MM.1S (cell line): ENCODE measurements around the gene BHLHA15.

Experiments
- DNase-seq: peaks from one replicate; pipeline ENCODE4 v3.0.0-alpha.2; 2015
- H2AFZ ChIP-seq: fragments of 300-600 bp; sonication (generic); 2 replicates; pipeline ENCODE4 v1.6.0; 2016; ENCODE audit warnings: antibody characterized with exemption, low read length
- H3F3A ChIP-seq: fragments of 300-600 bp; sonication (generic); 2 replicates; pipeline ENCODE4 v1.6.1; 2016; ENCODE audit warnings: mild to moderate bottlenecking, antibody characterized with exemption, low read length, moderate library complexity, mixed read lengths; ENCODE audit not compliant: insufficient read depth
- H3K27ac ChIP-seq: fragments of 300-600 bp; sonication (generic); 2 replicates; pipeline ENCODE4 v1.5.1; 2016; ENCODE audit warnings: mild to moderate bottlenecking, low read length
- H3K27me3 ChIP-seq: fragments of 300-600 bp; sonication (generic); replicated peaks from 2 replicates; pipeline ENCODE4 v1.6.0; 2016; ENCODE audit warnings: low read length; ENCODE audit not compliant: insufficient read depth
- H3K36me3 ChIP-seq: fragments of 300-600 bp; sonication (generic); replicated peaks from 2 replicates; pipeline ENCODE4 v1.6.1; 2016; ENCODE audit warnings: mild to moderate bottlenecking, low read length, mixed read lengths; ENCODE audit not compliant: insufficient read depth
- H3K4me1 ChIP-seq: fragments of 300-600 bp; sonication (generic); 2 replicates; pipeline ENCODE4 v1.6.1; 2016; ENCODE audit warnings: low read length, mixed read lengths
- H3K4me2 ChIP-seq: fragments of 300-600 bp; sonication (generic); 2 replicates; pipeline ENCODE4 v1.6.0; 2016; ENCODE audit warnings: low read depth, low read length
- H3K4me3 ChIP-seq: fragments of 300-600 bp; sonication (generic); 2 replicates; pipeline ENCODE4 v1.5.1; 2016; ENCODE audit warnings: low read length, mixed read lengths
- H3K79me2 ChIP-seq: fragments of 300-600 bp; sonication (generic); 2 replicates; pipeline ENCODE4 v1.6.1; 2016; ENCODE audit warnings: mixed run types, low read length, mixed read lengths
- H3K9ac ChIP-seq: fragments of 300-600 bp; sonication (generic); 2 replicates; pipeline ENCODE4 v1.6.1; 2016; ENCODE audit warnings: low read length, mixed read lengths
- H3K9me2 ChIP-seq: fragments of 300-600 bp; sonication (generic); replicated peaks from 2 replicates; pipeline ENCODE4 v1.6.1; 2016; ENCODE audit warnings: mild to moderate bottlenecking, low read length, mixed read lengths; ENCODE audit not compliant: insufficient read depth
- H3K9me3 ChIP-seq: fragments of 300-600 bp; sonication (generic); replicated peaks from 2 replicates; pipeline ENCODE4 v1.6.1; 2016; ENCODE audit warnings: mild to moderate bottlenecking, low read length, mixed read lengths; ENCODE audit not compliant: insufficient read depth
- H4K20me1 ChIP-seq: fragments of 300-600 bp; sonication (generic); 2 replicates; pipeline ENCODE4 v1.6.1; 2016; ENCODE audit warnings: mild to moderate bottlenecking, low read length, moderate library complexity, mixed read lengths; ENCODE audit not compliant: insufficient read depth
- EZH2 ChIP-seq: fragments of 300-600 bp; sonication (generic); optimal IDR thresholded peaks from 2 replicates; pipeline ENCODE3; 2017; ENCODE audit warnings: low read depth, mild to moderate bottlenecking, antibody characterized with exemption, low read length, mixed read lengths
- EZH2phosphoT487 ChIP-seq: fragments of 300-600 bp; sonication (generic); IDR thresholded peaks from 2 replicates; pipeline ENCODE4 v1.6.1; 2018; ENCODE audit warnings: antibody characterized with exemption, low read length
- TF ChIP-seq, protein P1 (sequence below): fragments of 300-600 bp; sonication (generic); IDR thresholded peaks from 2 replicates; pipeline ENCODE4 v1.5.1; 2016; ENCODE audit warnings: antibody characterized with exemption, low read length, mixed read lengths

Gene BHLHA15

GRCh38 chr7:98205162-98205845 lies 5.9 kb upstream of the BHLHA15 start:
- no peaks in the 10 kb centered on the region for H3K27me3 ChIP-seq

DNA sequence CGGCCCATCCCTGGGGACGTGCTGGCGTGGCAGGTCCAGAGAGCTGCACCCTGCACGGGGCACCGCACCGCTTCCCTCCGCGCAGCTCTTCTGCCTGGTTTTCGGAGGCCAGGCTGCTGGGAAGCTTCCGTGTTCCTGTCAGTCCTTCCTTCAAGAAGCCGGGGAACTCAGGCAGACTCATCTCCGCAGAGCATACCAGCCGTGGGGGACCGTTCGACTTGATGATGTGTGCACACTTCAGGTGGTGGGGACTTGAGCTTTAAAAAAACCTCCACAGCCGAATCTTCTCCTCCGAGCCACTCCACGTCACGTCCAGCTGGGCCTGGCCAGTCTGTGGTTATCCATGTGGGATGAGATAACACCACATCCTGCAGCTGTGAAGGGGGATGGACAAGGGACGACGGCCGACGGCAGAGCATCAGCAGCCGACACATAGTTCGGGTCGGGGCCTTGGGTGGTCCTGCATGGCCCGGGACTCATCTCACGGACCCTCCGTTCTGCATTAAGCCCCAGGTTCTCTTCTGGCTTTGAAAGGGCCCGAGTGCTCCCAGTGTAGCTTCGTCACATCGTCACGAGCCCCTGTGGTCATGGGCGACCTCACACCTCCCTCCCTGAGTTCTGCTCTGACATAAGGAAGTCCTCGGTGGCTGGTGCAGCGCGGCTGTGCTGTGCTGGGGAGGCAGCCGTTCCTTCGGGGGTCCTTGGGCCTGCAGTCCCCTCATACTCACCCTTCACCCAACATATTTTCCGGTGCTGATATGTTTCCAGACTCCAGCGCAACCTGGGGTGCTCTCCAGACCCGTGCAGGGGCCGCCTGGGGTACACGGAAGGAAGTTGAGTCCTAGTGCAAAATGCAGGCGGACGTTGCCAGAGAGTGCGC lies 4.5 kb upstream of the BHLHA15 start:
- Histone ChIP-seq H4K20me1 (no peaks in the 10 kb centered on the region), H3K27me3 (no peaks in the 10 kb centered on the region), H3K4me2 (no peak overlapping the region), H3K9me3 (no peaks in the 10 kb centered on the region), H3K79me2 (peaks cover 15% of the 10 kb centered on the region), H3K36me3 (no peaks in the 10 kb centered on the region; the same call in 1 of the 2 replicates), H2AFZ (no peak overlapping the region), H3K4me3 (no peak overlapping the region), H3F3A (peaks cover 19% of the 10 kb centered on the region), H3K9me2 (no peaks in the 10 kb centered on the region), H3K9ac (no peak overlapping the region), H3K27ac (no peak overlapping the region), H3K4me1 (peaks cover 17% of the 10 kb centered on the region)
- no peak for DNase-seq
- TF ChIP-seq, protein P1, sequence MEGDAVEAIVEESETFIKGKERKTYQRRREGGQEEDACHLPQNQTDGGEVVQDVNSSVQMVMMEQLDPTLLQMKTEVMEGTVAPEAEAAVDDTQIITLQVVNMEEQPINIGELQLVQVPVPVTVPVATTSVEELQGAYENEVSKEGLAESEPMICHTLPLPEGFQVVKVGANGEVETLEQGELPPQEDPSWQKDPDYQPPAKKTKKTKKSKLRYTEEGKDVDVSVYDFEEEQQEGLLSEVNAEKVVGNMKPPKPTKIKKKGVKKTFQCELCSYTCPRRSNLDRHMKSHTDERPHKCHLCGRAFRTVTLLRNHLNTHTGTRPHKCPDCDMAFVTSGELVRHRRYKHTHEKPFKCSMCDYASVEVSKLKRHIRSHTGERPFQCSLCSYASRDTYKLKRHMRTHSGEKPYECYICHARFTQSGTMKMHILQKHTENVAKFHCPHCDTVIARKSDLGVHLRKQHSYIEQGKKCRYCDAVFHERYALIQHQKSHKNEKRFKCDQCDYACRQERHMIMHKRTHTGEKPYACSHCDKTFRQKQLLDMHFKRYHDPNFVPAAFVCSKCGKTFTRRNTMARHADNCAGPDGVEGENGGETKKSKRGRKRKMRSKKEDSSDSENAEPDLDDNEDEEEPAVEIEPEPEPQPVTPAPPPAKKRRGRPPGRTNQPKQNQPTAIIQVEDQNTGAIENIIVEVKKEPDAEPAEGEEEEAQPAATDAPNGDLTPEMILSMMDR: no peak

More at GRCh38 chr7:98205162-98205845, 5.9 kb upstream of the BHLHA15 start:
- Histone ChIP-seq H3K4me1 (peaks cover 30% of the 10 kb centered on the region), H3K79me2 (peaks cover 24% of the 10 kb centered on the region), H3K9ac (no peak overlapping the region), H2AFZ (no peak overlapping the region), H3K4me3 (no peak overlapping the region), H4K20me1 (no peaks in the 10 kb centered on the region), H3K36me3 (no peaks in the 10 kb centered on the region; the same call in 1 of the 2 replicates), H3K27ac (no peak overlapping the region), H3K9me2 (no peaks in the 10 kb centered on the region), H3K9me3 (no peaks in the 10 kb centered on the region), H3F3A (peaks cover 29% of the 10 kb centered on the region), H3K4me2 (no peak overlapping the region)
- TF ChIP-seq EZH2phosphoT487 (no peak), EZH2 (no peak)
- TF ChIP-seq, protein P1: no peak
- DNase-seq: no peak

GRCh38 chr7:98209166-98209920 lies 1.9 kb upstream of the BHLHA15 start:
- Histone ChIP-seq H3K79me2 (peaks cover 25% of the 10 kb centered on the region), H2AFZ (no peak overlapping the region), H3K9me3 (no peaks in the 10 kb centered on the region), H3K4me2 (no peak overlapping the region), H3K36me3 (no peaks in the 10 kb centered on the region; the same call in 1 of the 2 replicates), H3K4me3 (no peak overlapping the region), H4K20me1 (no peaks in the 10 kb centered on the region), H3K27ac (no peak overlapping the region), H3F3A (peaks cover 9% of the 10 kb centered on the region; the same call in 1 of the 2 replicates), H3K27me3 (no peaks in the 10 kb centered on the region), H3K9ac (no peak overlapping the region), H3K4me1 (no peaks in the 10 kb centered on the region), H3K9me2 (no peaks in the 10 kb centered on the region)
- TF ChIP-seq EZH2phosphoT487 (no peak), EZH2 (no peak)
- TF ChIP-seq, protein P1: no peak
- DNase-seq: no peak
